Lung (tissue), 12 donors: ENCODE data around the gene DOCK2. TPM values are rescaled to one million over a fixed set of nuclear protein-coding genes. Genes with fewer than 3 reads are reported as not detected.

Experiments used
- ATAC-seq: fragments of 200-7000 bp; cut with Tn5 transposase; one replicate; pipeline ENCODE4 v1.9.1; 2020; ENCODE audit warnings: moderate number of reproducible peaks; ENCODE audit not compliant: insufficient read depth, low FRiP score
- DNase-seq, 3 donors: peaks; one replicate each; pipeline ENCODE4 v3.0.0-alpha.2; 2013 to 2017
- H3K27ac ChIP-seq, 2 donors: one replicate each; pipeline ENCODE4 v1.5.1; 2013; ENCODE audit warnings: mild to moderate bottlenecking in 2 of 2, moderate library complexity in 2 of 2, control low read depth in 1 of 2, inconsistent platforms in 1 of 2, low read depth in 1 of 2, low read length in 1 of 2
- H3K27me3 ChIP-seq, 3 donors: one replicate each; pipeline ENCODE4 v1.5.1; 2013; ENCODE audit warnings: low read length in 2 of 3; ENCODE audit not compliant: control insufficient read depth in 3 of 3, insufficient read depth in 3 of 3
- H3K36me3 ChIP-seq, 4 donors: one replicate each; pipeline ENCODE4 v1.5.1; 2013; ENCODE audit warnings: low read length in 4 of 4, mild to moderate bottlenecking in 1 of 4, moderate library complexity in 1 of 4; ENCODE audit not compliant: control insufficient read depth in 4 of 4, insufficient read depth in 4 of 4
- H3K4me1 ChIP-seq, 5 donors: one replicate each; pipeline ENCODE4 v1.5.1; 2013; ENCODE audit warnings: low read length in 5 of 5, mild to moderate bottlenecking in 2 of 5, moderate library complexity in 1 of 5; ENCODE audit not compliant: control insufficient read depth in 5 of 5, insufficient read depth in 5 of 5
- H3K4me3 ChIP-seq: one replicate; pipeline ENCODE4 v1.5.1; 2013; ENCODE audit warnings: mild to moderate bottlenecking, control low read depth, moderate library complexity
- H3K9ac ChIP-seq, 2 donors: one replicate each; pipeline ENCODE4 v1.5.1; 2013; ENCODE audit warnings: low read length in 2 of 2, control low read depth in 1 of 2; ENCODE audit not compliant: insufficient read depth in 1 of 2
- H3K9me3 ChIP-seq, 4 donors: one replicate each; pipeline ENCODE4 v1.5.1; 2013; ENCODE audit warnings: low read length in 3 of 4, mild to moderate bottlenecking in 1 of 4, moderate library complexity in 1 of 4; ENCODE audit not compliant: control insufficient read depth in 4 of 4, insufficient read depth in 3 of 4
- CTCF ChIP-seq: IDR thresholded peaks from 2 replicates; pipeline ENCODE4 v1.5.1; 2012; ENCODE audit warnings: mild to moderate bottlenecking; ENCODE audit errors: control extremely low read depth, extremely low read depth
- WGBS, 2 donors: extraction: QIAGEN DNeasy Blood & Tissue Kit; methylation state at CpG; one replicate each; pipeline ENCODE4 v1.1.7; 2013; 5-methylcytosine and 5-hydroxymethylcytosine counted together
- polyA plus RNA-seq, 2 donors: library from polyadenylated mRNA; stranded (reverse); fragments of 200-250 nt; gene quantifications; one replicate each; pipeline ENCODE4 v1.2.1, GENCODE V29; 2013
- total RNA-seq, 2 donors: library from RNA; depleted of rRNA in 1 of 2; stranded (reverse); fragments of >200 nt in 1 of 2; gene quantifications; one replicate each; pipeline ENCODE4 v1.2.1, GENCODE V29; 2014 to 2021
- donor health status: control.
- donor health status: control.
- donor health status: Bipolar disorder and iron deficiency.
- donor health status: healthy.
- donor health status: DM: yes; HTN: yes; CAD: no.

DOCK2 gene
- total and polyA plus RNA-seq, 4 donors = 9.6 to 66.6 (median 43.4) TPM

DNA sequence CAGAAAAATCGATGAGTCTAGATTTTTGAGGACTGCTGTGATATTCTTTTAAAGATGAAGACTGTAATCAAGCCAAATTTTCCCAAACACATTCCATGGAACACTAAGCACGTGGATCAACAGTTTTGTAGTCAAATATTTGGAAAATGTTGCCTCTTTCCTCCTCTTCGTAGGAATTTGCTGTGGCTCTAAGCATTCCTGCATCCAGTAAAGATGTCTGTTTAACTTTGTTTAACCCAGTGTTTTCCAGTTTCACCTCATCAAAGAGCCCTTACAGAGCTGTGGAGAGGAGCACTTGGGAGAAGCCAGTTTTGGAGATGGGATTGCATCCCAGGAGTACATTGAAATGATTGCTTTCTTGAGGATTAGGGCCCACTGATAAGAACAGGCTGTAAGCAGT lies 284.3 kb downstream of the DOCK2 start:
- Histone ChIP-seq H3K27me3 (no peaks in the 10 kb centered on the region), H3K9ac (no peak overlapping the region), H3K9me3 (peaks cover 0 to 2% (median 0%) of the 10 kb centered on the region in 4 donors), H3K4me1 (peaks cover 0 to 16% (median 0%) of the 10 kb centered on the region in 5 donors), H3K36me3 (peaks cover 0 to 3% (median 0%) of the 10 kb centered on the region in 4 donors), H3K27ac (no peak overlapping the region), H3K4me3 (no peak overlapping the region)
- WGBS, 2 donors = 55 to 77% methylated on average over 3 of the region's 3 CpGs
- no peak for DNase-seq
- no peak for ATAC-seq
- no peak for TF ChIP-seq CTCF

DNA sequence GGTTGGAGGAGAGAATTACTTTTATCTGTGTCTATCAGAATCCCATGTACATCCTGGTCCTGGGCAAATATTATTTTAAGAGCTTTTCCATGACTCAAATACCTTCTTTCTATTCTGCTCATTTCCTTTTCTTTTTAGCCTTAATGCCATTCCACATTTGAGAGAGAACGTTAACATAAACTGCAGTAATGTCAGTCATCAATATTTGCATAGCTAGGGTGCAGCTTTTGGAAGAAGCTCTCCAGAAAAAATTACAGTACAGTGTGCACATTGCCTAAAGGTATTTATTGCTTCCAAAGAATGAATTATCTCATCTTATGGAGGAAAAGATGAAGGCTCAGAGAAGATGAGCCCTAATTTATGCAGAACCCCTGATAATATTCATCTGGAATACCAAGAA lies 284.9 kb downstream of the DOCK2 start:
- DNase-seq = no peak
- WGBS, 2 donors = 55 to 83% methylated on average over 1 of the region's 1 CpG
- H3K9ac ChIP-seq = no peak overlapping the region

GRCh38 chr5:169922474-169922873 lies 285.4 kb downstream of the DOCK2 start:
- Histone ChIP-seq H3K4me3 (no peak overlapping the region), H3K27me3 (no peaks in the 10 kb centered on the region), H3K9me3 (no peaks in the 10 kb centered on the region), H3K36me3 (peaks cover 0 to 3% (median 0%) of the 10 kb centered on the region in 4 donors), H3K27ac (no peak overlapping the region), H3K4me1 (peaks cover 0 to 14% (median 0%) of the 10 kb centered on the region in 5 donors), H3K9ac (no peak overlapping the region)
- no peak for TF ChIP-seq CTCF
- WGBS, 2 donors = 93 to 94% methylated on average over 1 of the region's 1 CpG
- ATAC-seq (no peak), DNase-seq (no peak)

More for the DNA sequence above, 284.9 kb downstream of the DOCK2 start:
- ATAC-seq = no peak
- no peaks in the 10 kb centered on the region for H3K27me3 ChIP-seq
- H3K36me3 ChIP-seq = peaks cover 0 to 3% (median 0%) of the 10 kb centered on the region in 4 donors
- H3K27ac ChIP-seq = no peak overlapping the region
- no peak overlapping the region for H3K4me3 ChIP-seq
- no peak for TF ChIP-seq CTCF
- H3K4me1 ChIP-seq = peaks cover 0 to 16% (median 0%) of the 10 kb centered on the region in 5 donors
- H3K9me3 ChIP-seq = peaks cover 0 to 2% (median 0%) of the 10 kb centered on the region in 4 donors

DNA sequence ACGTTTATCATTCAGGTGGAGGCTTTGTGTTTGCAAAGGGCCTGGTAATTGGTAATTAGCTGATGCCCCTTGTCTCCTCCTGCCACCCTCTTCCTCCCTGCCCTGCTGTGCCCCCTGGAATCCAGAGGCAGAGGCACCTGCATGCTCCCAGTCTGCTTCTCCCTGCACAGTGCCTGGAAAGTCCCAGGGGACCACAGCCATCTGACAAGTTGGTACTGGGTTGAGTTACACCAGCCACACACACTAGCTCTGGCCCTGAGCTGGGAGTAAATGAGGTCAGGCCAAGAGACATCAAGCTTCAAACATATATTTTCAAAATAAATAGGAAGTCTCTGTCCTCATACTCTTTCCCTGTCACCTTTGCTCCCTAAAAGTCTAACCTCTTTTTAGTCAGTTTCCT lies 286.9 kb downstream of the DOCK2 start:
- H3K9ac ChIP-seq = no peak overlapping the region
- H3K36me3 ChIP-seq = peaks cover 0 to 3% (median 0%) of the 10 kb centered on the region in 4 donors
- H3K27me3 ChIP-seq = no peaks in the 10 kb centered on the region
- no peaks in the 10 kb centered on the region for H3K9me3 ChIP-seq
- DNase-seq = no peak
- TF ChIP-seq CTCF = no peak
- H3K4me1 ChIP-seq = peaks cover 0 to 8% (median 0%) of the 10 kb centered on the region in 5 donors
- WGBS, 2 donors = 87 to 93% methylated on average over 1 of the region's 1 CpG
- ATAC-seq = no peak
- H3K4me3 ChIP-seq = no peak overlapping the region
- H3K27ac ChIP-seq = no peak overlapping the region
